Liver (tissue), 3 donors: ENCODE measurements around the gene RABGGTA.
"Not testable (repeated sequence)": the region's sequence is repeated elsewhere in the genome, so short reads cannot be mapped to it uniquely, and the experiment has no call there.

Experiments used
- ATF3 ChIP-seq: IDR thresholded peaks from 2 replicates; pipeline ENCODE4 v1.6.1; 2016; ENCODE audit warnings: antibody characterized with exemption
- EGR1 ChIP-seq, 2 donors: IDR thresholded peaks; 2 replicates each; pipeline ENCODE4 v1.6.1; 2016 to 2018; ENCODE audit warnings: antibody characterized with exemption in 2 of 2, low read depth in 2 of 2
- FOXA1 ChIP-seq: IDR thresholded peaks from 2 replicates; pipeline ENCODE4 v1.6.1; 2016; ENCODE audit warnings: antibody characterized with exemption
- GABPA ChIP-seq, 2 donors: IDR thresholded peaks in 1 of 2; conservative IDR thresholded peaks in 1 of 2; 2 replicates each; pipeline ENCODE4 v1.6.1; 2016; ENCODE audit warnings: antibody characterized with exemption in 2 of 2, mild to moderate bottlenecking in 1 of 2, moderate library complexity in 1 of 2
- HNF4A ChIP-seq, 2 donors: conservative IDR thresholded peaks; 2 replicates each; pipeline ENCODE4 v1.6.1; 2016; ENCODE audit warnings: antibody characterized with exemption in 2 of 2, mild to moderate bottlenecking in 2 of 2
- JUND ChIP-seq, 2 donors: IDR thresholded peaks; 2 replicates each; pipeline ENCODE4 v1.6.1; 2016; ENCODE audit warnings: antibody characterized with exemption in 2 of 2
- MAX ChIP-seq: IDR thresholded peaks from 2 replicates; pipeline ENCODE4 v1.6.1; 2016; ENCODE audit warnings: antibody characterized with exemption
- RAD21 ChIP-seq, 2 donors: IDR thresholded peaks; 2 replicates each; pipeline ENCODE4 v1.6.1; 2016; ENCODE audit warnings: antibody characterized with exemption in 2 of 2, mild to moderate bottlenecking in 2 of 2
- RXRA ChIP-seq, 2 donors: IDR thresholded peaks; 2 replicates each; pipeline ENCODE4 v1.6.1; 2017 to 2018; ENCODE audit warnings: antibody characterized with exemption in 2 of 2, mild to moderate bottlenecking in 1 of 2
- TAF1 ChIP-seq: conservative IDR thresholded peaks from 2 replicates; pipeline ENCODE4 v1.6.1; 2016; ENCODE audit warnings: antibody characterized with exemption, mild to moderate bottlenecking
- YY1 ChIP-seq: IDR thresholded peaks from 2 replicates; pipeline ENCODE4 v1.6.1; 2016; ENCODE audit warnings: antibody characterized with exemption, mild to moderate bottlenecking
- ZBTB33 ChIP-seq: IDR thresholded peaks from 2 replicates; pipeline ENCODE4 v1.6.1; 2016; ENCODE audit warnings: antibody characterized with exemption
- TF ChIP-seq, protein P1 (sequence below): fragments of 150-350 bp; IDR thresholded peaks from 2 replicates; pipeline ENCODE4 v1.5.1; 2017; ENCODE audit warnings: improper control_type of control experiment, low read depth, low read length; ENCODE audit not compliant: missing input control
- TF ChIP-seq, protein P2 (sequence below): IDR thresholded peaks from 2 replicates; pipeline ENCODE4 v1.6.1; 2016; ENCODE audit warnings: antibody characterized with exemption, mild to moderate bottlenecking
- donor health status: healthy.
- donor health status: healthy.

GRCh38 chr14:24216876-24217275 lies 54.5 kb downstream of the RABGGTA start:
- not testable (repeated sequence) for TF ChIP-seq GABPA (IDR thresholded peaks at IDR 0.05 in 1 of 2, conservative IDR thresholded peaks at IDR 0.05 in 1 of 2); RAD21 (IDR thresholded peaks at IDR 0.05); MAX; HNF4A (conservative IDR thresholded peaks at IDR 0.05); RXRA (IDR thresholded peaks at IDR 0.05); ZBTB33; FOXA1; YY1; TAF1; EGR1 (IDR thresholded peaks at IDR 0.05; ENCODE audit: low read depth in 2 of 2); ATF3; JUND (IDR thresholded peaks at IDR 0.05)
- TF ChIP-seq, protein P1, sequence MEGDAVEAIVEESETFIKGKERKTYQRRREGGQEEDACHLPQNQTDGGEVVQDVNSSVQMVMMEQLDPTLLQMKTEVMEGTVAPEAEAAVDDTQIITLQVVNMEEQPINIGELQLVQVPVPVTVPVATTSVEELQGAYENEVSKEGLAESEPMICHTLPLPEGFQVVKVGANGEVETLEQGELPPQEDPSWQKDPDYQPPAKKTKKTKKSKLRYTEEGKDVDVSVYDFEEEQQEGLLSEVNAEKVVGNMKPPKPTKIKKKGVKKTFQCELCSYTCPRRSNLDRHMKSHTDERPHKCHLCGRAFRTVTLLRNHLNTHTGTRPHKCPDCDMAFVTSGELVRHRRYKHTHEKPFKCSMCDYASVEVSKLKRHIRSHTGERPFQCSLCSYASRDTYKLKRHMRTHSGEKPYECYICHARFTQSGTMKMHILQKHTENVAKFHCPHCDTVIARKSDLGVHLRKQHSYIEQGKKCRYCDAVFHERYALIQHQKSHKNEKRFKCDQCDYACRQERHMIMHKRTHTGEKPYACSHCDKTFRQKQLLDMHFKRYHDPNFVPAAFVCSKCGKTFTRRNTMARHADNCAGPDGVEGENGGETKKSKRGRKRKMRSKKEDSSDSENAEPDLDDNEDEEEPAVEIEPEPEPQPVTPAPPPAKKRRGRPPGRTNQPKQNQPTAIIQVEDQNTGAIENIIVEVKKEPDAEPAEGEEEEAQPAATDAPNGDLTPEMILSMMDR = not testable (repeated sequence)
- TF ChIP-seq, protein P2, sequence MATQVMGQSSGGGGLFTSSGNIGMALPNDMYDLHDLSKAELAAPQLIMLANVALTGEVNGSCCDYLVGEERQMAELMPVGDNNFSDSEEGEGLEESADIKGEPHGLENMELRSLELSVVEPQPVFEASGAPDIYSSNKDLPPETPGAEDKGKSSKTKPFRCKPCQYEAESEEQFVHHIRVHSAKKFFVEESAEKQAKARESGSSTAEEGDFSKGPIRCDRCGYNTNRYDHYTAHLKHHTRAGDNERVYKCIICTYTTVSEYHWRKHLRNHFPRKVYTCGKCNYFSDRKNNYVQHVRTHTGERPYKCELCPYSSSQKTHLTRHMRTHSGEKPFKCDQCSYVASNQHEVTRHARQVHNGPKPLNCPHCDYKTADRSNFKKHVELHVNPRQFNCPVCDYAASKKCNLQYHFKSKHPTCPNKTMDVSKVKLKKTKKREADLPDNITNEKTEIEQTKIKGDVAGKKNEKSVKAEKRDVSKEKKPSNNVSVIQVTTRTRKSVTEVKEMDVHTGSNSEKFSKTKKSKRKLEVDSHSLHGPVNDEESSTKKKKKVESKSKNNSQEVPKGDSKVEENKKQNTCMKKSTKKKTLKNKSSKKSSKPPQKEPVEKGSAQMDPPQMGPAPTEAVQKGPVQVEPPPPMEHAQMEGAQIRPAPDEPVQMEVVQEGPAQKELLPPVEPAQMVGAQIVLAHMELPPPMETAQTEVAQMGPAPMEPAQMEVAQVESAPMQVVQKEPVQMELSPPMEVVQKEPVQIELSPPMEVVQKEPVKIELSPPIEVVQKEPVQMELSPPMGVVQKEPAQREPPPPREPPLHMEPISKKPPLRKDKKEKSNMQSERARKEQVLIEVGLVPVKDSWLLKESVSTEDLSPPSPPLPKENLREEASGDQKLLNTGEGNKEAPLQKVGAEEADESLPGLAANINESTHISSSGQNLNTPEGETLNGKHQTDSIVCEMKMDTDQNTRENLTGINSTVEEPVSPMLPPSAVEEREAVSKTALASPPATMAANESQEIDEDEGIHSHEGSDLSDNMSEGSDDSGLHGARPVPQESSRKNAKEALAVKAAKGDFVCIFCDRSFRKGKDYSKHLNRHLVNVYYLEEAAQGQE = not testable (repeated sequence)
